HUES6 (cell line): Measurements from ENCODE around the gene GNAI3.

ENCODE experiments used
- H3K27ac ChIP-seq: 2 replicates; pipeline ENCODE4 v1.7.0; 2013; ENCODE audit warnings: low read depth, mild to moderate bottlenecking, low read length, inconsistent platforms
- H3K27me3 ChIP-seq: 2 replicates; pipeline ENCODE4 v1.6.1; 2013; ENCODE audit warnings: low read length; ENCODE audit not compliant: control insufficient read depth, insufficient read depth
- H3K36me3 ChIP-seq: 2 replicates; pipeline ENCODE4 v1.6.1; 2013; ENCODE audit warnings: low read length; ENCODE audit not compliant: control insufficient read depth, insufficient read depth
- H3K4me1 ChIP-seq: 2 replicates; pipeline ENCODE4 v1.6.1; 2013; ENCODE audit warnings: low read length; ENCODE audit not compliant: control insufficient read depth, insufficient read depth
- H3K4me3 ChIP-seq: 2 replicates; pipeline ENCODE4 v1.5.1; 2013; ENCODE audit warnings: low read depth, low read length
- H3K9ac ChIP-seq: one replicate; pipeline ENCODE4 v1.6.1; 2013; ENCODE audit warnings: mild to moderate bottlenecking, low read length
- H3K9me3 ChIP-seq: 2 replicates; pipeline ENCODE4 v1.6.1; 2013; ENCODE audit warnings: low read depth, low read length; ENCODE audit not compliant: control insufficient read depth, insufficient read depth

The GNAI3 gene

DNA sequence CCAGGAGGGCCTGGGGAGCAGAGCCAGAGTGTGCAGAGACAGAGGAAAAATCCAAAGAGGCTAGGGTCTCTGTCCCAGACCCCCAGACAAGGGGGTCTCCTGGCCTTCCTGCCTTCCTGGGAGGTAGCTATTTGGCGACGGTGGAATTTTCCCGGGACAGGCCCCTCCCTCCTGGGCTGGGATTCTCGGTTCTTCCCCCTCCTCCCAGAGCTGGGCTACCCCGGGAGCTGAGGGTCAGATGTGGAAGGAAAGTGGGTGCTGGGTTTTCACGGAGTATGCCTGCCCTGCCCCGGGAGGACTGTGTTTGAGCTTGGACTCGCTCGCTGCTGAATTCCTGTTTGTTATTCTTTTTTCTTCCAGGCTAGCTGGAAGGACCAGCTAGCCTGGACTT, 72.0 kb downstream of the GNAI3 start:
- Histone ChIP-seq H3K4me1 (peaks cover 43% of the 10 kb centered on the region), H3K9me3 (no peaks in the 10 kb centered on the region), H3K36me3 (no peaks in the 10 kb centered on the region), H3K27ac (peak overlapping the region; percentile 42; the same call in 1 of the 2 replicates), H3K4me3 (peak overlapping the region; percentile 93), H3K9ac (peak overlapping the region; percentile 85), H3K27me3 (no peaks in the 10 kb centered on the region)

DNA sequence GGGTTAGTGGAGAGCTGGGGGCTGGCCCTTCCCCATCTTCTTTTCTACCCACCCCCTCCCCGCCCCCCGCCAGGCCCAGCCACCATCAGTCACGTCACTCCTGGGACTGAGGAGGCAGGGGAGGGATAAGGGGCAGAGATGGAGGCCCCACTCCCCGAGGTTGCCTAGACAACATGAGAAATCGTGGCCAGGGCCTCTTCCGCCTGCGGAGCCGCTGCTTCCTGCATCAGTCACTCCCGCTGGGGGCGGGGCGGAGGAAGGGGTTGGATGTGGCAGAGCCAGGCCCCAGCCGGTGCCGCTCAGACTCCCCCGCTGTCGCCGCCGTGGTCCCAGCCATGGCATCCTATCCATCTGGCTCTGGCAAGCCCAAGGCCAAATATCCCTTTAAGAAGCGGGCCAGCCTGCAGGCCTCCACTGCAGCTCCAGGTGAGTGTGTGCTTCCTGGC, 72.4 kb downstream of the GNAI3 start:
- no peaks in the 10 kb centered on the region for H3K9me3 ChIP-seq
- H3K4me3 ChIP-seq = peak overlapping the region; percentile 93
- peaks cover 47% of the 10 kb centered on the region for H3K4me1 ChIP-seq
- H3K9ac ChIP-seq = no peak overlapping the region
- no peaks in the 10 kb centered on the region for H3K27me3 ChIP-seq
- H3K27ac ChIP-seq = no peak overlapping the region
- H3K36me3 ChIP-seq = no peaks in the 10 kb centered on the region

DNA sequence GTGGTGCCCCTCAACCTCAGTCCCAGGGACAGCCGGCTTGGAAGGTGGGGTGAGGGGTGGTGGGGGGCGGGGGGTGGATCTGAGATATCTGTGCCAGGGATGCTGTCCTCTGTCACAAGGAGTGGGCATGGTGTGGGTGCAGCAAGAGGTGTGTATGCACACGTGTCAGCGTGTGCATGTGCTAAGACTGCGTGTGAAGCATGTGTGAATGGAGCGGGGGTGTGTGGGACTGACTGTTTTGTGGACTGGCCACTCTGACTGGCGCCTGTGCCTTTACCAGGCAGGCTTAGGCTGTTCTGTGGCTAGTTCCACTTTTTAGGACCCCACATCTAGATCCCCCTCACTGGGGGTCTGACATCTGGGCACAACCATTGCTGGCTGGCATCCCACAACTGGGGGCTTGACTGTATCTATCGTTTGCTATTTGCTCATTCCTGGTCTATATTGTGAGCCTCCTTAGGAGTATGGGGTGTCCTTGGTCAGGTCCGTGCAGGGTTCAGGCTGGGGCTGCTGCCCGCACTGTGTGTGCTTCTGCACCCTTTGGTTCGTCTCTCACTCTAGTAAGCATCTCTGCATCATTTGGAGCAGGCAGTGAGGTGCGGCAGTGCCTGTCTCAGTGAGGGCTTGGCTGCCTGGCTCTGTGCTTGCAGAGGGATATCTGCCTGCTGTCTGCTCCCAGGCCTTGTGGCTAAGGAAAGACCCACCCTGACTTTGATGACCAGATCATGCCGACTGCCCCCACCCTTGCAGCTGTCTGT, 73.1 kb downstream of the GNAI3 start:
- H3K27ac ChIP-seq = no peak overlapping the region
- H3K4me1 ChIP-seq = peaks cover 49% of the 10 kb centered on the region
- peak overlapping the region; percentile 93 for H3K4me3 ChIP-seq
- no peaks in the 10 kb centered on the region for H3K9me3 ChIP-seq
- no peak overlapping the region for H3K9ac ChIP-seq
- H3K36me3 ChIP-seq = 0 out of 2 replicates have a peak, but pooled peaks cover 2% of the 10 kb centered on the region
- no peaks in the 10 kb centered on the region for H3K27me3 ChIP-seq

DNA sequence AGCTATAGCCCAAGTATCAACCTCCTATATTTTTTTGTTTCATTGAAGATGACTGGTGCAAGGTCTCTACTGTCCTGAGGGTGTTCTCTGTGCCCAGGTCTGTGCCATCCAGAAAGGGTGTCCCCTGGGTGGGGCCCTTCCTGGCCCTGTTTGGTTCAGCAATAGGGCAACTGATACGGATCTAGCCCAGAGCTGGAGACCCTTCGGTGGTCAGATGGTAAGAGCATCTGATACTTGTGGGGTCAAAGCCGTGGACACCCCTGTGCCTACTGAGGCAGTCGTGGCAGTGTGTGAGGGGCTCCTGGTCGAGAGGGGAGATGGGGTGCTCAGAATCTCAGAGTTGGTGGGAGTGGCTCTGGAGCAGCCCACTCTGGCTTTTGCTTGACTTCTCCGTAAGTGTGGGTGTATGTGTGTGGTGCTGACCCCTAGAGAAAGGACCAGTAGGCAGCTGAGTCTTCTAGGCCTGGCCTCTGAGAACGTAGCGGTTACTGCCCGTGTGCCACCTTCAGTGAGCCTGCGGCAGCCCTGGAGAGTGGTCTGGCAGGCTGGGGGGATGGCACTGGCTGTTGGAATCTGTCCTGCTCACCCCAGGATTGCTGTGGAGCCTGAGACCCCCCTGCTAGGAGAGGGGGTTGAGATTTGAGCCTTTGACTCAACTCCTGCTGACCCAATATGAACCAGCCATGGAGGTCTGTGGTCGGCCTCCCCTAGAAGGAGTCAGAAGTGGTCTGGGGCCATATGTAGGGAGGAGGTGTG, 73.9 kb downstream of the GNAI3 start:
- no peak overlapping the region for H3K27ac ChIP-seq
- H3K4me3 ChIP-seq = no peak overlapping the region
- H3K9ac ChIP-seq = no peak overlapping the region
- no peaks in the 10 kb centered on the region for H3K27me3 ChIP-seq
- peaks cover 10% of the 10 kb centered on the region for H3K36me3 ChIP-seq
- peaks cover 42% of the 10 kb centered on the region for H3K4me1 ChIP-seq
- H3K9me3 ChIP-seq = no peaks in the 10 kb centered on the region

DNA sequence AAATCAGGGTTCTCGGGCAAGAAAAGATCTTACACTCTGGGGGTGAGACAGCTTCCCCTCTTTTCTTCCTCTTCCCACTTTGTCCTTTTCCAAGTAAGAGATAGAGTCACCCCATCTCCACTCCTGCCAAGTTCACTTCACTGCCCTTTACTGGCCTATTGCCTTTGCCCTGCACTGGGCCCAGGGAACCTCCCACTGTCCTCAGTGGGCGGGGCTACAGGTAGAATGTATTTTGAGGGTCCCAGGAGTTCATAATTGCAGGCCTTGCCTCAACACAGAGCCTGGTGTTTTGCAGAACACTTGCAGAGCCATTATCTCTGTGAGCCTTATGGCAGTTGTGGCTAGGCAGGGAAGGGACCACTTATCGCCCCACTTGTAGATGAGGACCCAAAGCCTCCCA, 74.5 kb downstream of the GNAI3 start:
- no peaks in the 10 kb centered on the region for H3K27me3 ChIP-seq
- H3K36me3 ChIP-seq = peaks cover 15% of the 10 kb centered on the region
- H3K27ac ChIP-seq = no peak overlapping the region
- H3K4me3 ChIP-seq = no peak overlapping the region
- no peaks in the 10 kb centered on the region for H3K9me3 ChIP-seq
- H3K4me1 ChIP-seq = peaks cover 37% of the 10 kb centered on the region
- H3K9ac ChIP-seq = no peak overlapping the region

DNA sequence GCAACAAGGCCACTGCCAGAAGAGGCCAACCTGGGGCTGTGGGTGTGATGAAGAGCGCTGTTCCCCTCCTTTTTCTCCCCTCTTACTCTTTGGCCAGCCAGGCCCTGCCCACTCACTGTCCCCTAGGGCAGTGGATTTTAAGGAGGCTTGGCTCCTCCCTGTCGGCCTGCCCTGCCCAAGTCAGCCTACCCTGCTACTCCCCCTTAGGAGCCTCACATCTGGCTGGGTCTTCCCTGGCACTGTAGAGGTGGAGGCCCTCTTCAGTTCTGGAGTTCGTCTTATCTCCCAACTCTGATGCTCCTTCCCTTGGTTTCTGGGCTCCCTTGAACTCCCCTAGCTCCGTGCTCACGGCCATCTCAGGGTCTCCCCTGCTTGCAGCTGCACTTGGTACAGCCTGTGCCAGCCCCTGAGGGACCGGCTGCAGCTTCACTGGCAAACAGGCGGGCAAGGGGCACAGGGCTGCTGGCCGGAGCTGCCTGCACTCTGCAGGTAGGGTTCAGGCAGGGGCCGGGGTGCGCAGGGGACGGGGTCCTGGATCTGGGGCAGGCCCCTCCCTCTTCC, 75.3 kb downstream of the GNAI3 start:
- Histone ChIP-seq H3K9ac (no peak overlapping the region), H3K27ac (0 out of 2 replicates have a peak overlapping the region, but pooled peaks have one; percentile 17), H3K4me1 (peaks cover 34% of the 10 kb centered on the region), H3K27me3 (no peaks in the 10 kb centered on the region), H3K36me3 (peaks cover 23% of the 10 kb centered on the region), H3K9me3 (no peaks in the 10 kb centered on the region), H3K4me3 (no peak overlapping the region)

DNA sequence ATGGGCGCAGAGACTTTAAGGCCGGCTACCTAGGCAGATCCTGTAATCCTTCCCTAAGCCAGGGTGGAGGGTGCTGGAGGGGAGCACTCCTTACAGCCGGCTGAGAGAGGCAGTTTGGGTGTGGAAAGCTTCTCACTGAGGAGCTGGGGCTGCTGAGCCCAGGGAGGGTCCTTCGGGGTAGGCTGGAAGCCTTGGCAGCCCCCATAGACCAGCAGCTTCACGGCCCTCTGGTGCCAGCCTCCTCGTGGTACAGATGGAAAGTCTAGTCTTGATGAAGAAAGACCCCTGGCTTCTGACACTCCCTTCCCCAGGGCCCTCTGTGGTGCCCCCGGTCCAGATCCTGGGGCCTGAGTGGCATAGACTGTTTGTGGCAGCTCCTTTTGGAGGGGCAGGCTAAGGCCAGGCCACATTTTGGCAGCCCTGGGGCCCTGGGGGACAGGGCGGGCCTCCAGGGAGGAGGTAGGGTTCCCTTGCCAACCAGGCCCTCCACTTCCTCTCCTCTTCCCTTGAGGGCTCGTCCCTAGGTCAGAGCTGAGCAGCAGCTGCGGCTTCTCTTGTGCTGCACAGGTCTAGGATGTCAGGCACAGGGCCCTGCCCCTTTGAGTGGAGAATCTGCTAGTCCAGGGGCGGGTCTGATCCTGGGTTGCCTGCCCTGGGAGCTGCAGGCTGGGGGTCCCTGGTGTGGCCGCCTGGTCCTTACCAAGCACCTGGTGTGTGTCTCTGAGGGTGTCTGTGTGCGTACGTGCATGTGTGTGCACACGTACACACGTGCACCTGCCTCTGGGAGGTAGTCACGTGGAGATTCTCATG, 76.0 kb downstream of the GNAI3 start:
- H3K9ac ChIP-seq = no peak overlapping the region
- peaks cover 30% of the 10 kb centered on the region for H3K36me3 ChIP-seq
- no peak overlapping the region; the same call in 1 of the 2 replicates for H3K4me3 ChIP-seq
- H3K4me1 ChIP-seq = peaks cover 27% of the 10 kb centered on the region
- no peaks in the 10 kb centered on the region for H3K9me3 ChIP-seq
- no peak overlapping the region for H3K27ac ChIP-seq
- H3K27me3 ChIP-seq = no peaks in the 10 kb centered on the region

DNA sequence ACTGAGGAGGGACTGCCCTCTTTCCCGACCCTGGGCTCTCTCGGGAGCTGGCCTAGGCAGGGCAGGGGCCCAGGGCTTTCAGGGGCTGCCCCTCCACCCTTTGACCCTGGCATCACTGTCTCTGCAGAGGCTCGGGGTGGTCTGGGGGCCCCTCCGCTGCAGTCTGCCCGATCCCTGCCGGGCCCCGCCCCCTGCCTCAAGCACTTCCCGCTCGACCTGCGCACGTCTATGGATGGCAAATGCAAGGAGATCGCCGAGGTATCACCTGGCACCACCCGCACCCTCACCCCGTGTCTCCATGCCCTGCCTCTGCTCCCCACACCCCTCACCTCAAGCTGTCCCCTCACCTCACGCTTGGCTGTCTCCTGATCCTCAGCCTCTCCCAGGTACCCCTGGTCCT, 76.8 kb downstream of the GNAI3 start:
- peak overlapping the region; percentile 28; the same call in 1 of the 2 replicates for H3K4me3 ChIP-seq
- H3K4me1 ChIP-seq = peaks cover 26% of the 10 kb centered on the region
- peaks cover 35% of the 10 kb centered on the region for H3K36me3 ChIP-seq

DNA sequence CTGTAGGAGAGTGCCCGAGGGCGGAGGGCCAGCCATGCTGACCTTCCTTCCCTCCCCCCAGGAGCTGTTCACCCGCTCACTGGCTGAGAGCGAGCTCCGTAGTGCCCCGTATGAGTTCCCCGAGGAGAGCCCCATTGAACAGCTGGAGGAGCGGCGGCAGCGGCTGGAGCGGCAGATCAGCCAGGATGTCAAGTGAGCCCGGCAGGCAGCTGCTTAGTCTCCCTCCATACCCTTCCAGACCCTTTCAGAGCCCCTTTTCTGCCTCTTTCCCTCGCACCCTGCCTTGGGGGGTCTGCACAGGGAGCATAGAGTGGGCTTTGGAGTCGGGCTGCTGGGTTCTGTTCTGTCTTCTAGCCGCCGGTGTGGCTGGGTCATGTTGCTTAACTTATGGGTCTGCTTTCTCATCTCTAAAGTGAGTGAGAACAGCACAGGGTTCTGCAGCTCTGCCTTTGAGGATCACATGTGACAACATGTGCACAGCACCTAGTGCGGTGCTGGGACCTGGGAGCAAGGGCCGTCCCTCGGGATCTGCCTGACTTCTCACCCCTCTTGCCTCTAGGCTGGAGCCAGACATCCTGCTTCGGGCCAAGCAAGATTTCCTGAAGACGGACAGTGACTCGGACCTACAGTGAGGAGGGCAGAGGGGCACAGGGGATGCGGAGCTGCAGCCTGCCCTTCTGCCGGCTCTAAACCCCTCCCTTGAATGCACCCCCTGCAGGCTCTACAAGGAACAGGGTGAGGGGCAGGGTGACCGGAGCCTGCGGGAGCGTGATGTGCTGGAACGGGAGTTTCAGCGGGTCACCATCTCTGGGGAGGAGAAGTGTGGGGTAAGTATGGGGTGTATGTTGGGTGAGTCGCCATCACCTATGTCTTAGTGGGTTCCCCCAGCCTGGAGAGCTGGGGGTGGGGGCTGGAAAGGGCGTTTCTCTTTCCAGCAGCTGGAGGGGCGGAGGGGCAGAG, 77.5 kb downstream of the GNAI3 start:
- Histone ChIP-seq H3K27ac (no peak overlapping the region), H3K36me3 (peaks cover 39% of the 10 kb centered on the region), H3K4me1 (peaks cover 29% of the 10 kb centered on the region)

More for the DNA sequence above, 76.8 kb downstream of the GNAI3 start:
- Histone ChIP-seq H3K27me3 (no peaks in the 10 kb centered on the region), H3K9me3 (no peaks in the 10 kb centered on the region), H3K9ac (no peak overlapping the region), H3K27ac (no peak overlapping the region)

More for the DNA sequence above, 77.5 kb downstream of the GNAI3 start:
- H3K4me3 ChIP-seq = peak overlapping the region; percentile 28; the same call in 1 of the 2 replicates
- H3K27me3 ChIP-seq = no peaks in the 10 kb centered on the region
- H3K9me3 ChIP-seq = no peaks in the 10 kb centered on the region
- no peak overlapping the region for H3K9ac ChIP-seq
